Breast epithelium (tissue), 3 donors: ENCODE results near the gene ABHD10.

Source experiments
- CTCF ChIP-seq, 3 donors: fragments of 450-650 bp; IDR thresholded peaks; one replicate each; pipeline ENCODE4 v1.5.1; 2016 to 2017; ENCODE audit warnings: antibody characterized with exemption in 3 of 3, mild to moderate bottlenecking in 3 of 3, moderate library complexity in 3 of 3
- POLR2AphosphoS5 ChIP-seq, 3 donors: sonication (generic); formaldehyde crosslinking; IDR thresholded peaks; one replicate each; pipeline ENCODE4 v1.6.1; 2017; ENCODE audit warnings: antibody characterized with exemption in 3 of 3

GRCh38 chr3:112003321-112004080 is 24.7 kb downstream of the ABHD10 start:
- TF ChIP-seq CTCF (IDR thresholded peaks at IDR 0.05) (no peak), POLR2AphosphoS5 (IDR thresholded peaks at IDR 0.05) (no peak)
